Measurements from ENCODE around the gene OPTC.

The OPTC gene

GRCh38 chr1:203544485-203544884 lies 50.5 kb downstream of the OPTC start:
- Histone ChIP-seq H3K36me3 (no peaks in the 10 kb centered on the region), H3K4me1 (no peaks in the 10 kb centered on the region), H3K27me3 (no peaks in the 10 kb centered on the region), H3K9me3 (no peaks in the 10 kb centered on the region), H3K4me3 (ENCODE audit: low read depth, low read length) (no peak overlapping the region)
- TF ChIP-seq CTCF (IDR thresholded peaks at IDR 0.05; ENCODE audit: low read depth, low read length), result no peak
- DNase-seq, result no peak

DNA sequence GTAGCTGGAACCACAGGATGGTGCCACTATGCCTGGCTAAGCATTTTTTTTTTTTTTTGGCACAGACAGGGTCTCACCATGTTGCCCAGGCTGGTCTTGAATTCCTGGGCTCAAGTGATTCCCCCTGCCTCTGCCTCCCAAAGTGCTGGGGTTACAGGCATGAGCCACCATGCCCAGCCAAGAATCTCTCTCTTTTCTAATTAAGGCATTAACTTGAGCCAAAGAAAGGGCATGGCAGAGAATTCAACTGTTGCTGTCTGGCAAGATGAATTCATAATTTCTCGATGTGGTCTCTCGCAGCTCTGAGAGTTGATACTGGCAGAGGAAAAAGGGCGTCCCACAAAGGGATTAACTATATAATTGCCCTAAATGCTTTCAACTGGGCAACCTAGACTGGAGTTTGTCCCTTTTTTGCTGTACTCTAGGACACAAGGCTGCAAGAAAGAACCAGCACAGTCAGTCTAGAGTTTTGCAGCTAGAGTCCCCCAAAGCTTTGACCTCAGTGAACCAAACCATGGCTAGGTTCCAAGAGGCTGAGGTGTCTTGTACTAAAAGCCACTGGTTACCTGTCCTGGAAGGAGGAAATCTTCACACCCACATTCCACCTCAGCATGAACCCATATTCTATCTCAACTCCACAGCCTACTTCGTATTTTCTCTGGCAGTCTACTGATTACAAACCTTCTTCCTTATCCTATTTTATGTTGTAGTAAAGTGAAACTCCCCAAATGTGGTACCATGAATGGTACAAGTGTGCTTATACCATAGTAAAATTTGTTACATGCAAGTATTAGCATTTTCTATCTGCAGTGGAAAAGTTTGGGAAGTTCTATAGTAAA lies 51.2 kb downstream of the OPTC start:
- Histone ChIP-seq H3K4me1 (no peaks in the 10 kb centered on the region), H3K27me3 (no peaks in the 10 kb centered on the region), H3K4me3 (ENCODE audit: low read depth, low read length) (no peak overlapping the region), H3K9me3 (no peaks in the 10 kb centered on the region), H3K36me3 (no peaks in the 10 kb centered on the region)
- no peak for TF ChIP-seq CTCF (IDR thresholded peaks at IDR 0.05; ENCODE audit: low read depth, low read length)
- no peak for DNase-seq

GRCh38 chr1:203546274-203546673 lies 52.3 kb downstream of the OPTC start:
- Histone ChIP-seq H3K4me1 (no peaks in the 10 kb centered on the region), H3K4me3 (ENCODE audit: low read depth, low read length) (no peak overlapping the region), H3K27me3 (no peaks in the 10 kb centered on the region)

GRCh38 chr1:203547147-203547546 lies 53.2 kb downstream of the OPTC start:
- H3K9me3 ChIP-seq, result no peaks in the 10 kb centered on the region
- no peak overlapping the region for H3K4me3 ChIP-seq (ENCODE audit: low read depth, low read length)
- H3K27me3 ChIP-seq, result no peaks in the 10 kb centered on the region
- H3K4me1 ChIP-seq, result no peaks in the 10 kb centered on the region
- no peak for DNase-seq
- H3K36me3 ChIP-seq, result no peaks in the 10 kb centered on the region
- no peak for TF ChIP-seq CTCF (IDR thresholded peaks at IDR 0.05; ENCODE audit: low read depth, low read length)

More at GRCh38 chr1:203546274-203546673, 52.3 kb downstream of the OPTC start:
- no peaks in the 10 kb centered on the region for H3K9me3 ChIP-seq
- no peaks in the 10 kb centered on the region for H3K36me3 ChIP-seq
- DNase-seq, result no peak
- TF ChIP-seq CTCF (IDR thresholded peaks at IDR 0.05; ENCODE audit: low read depth, low read length), result no peak

DNA sequence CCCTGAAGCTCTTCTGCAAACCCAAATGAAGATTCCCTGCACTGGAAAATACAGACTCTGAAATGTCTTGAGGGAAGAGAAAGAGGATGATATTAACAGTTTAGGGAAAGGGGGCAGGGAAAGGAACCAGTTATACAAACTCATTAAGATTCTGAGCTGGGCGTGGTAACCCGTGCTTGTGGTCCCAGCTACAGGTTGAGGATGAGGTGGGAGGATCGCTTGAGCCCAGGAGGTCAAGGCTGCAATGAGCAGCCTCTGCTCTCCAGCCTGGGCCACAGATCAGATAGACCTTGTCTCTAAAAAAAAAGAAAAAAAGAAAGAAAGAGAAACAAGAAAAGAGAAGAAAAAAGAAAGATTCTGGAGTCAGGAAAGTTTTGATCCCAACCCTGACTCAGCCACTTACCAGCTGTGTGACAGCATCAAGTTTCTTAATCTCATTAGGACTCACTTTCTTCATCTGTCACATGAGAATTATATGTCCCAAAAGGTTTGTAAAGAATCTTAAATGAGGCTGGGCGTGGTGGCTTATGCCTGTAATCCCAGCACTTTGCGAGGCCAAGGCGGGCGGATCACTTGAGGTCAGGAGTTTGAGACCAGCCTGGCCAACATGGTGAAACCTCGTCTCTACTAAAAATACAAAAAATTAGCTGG lies 53.9 kb downstream of the OPTC start:
- Histone ChIP-seq H3K4me1 (no peaks in the 10 kb centered on the region), H3K27me3 (no peaks in the 10 kb centered on the region), H3K9me3 (no peaks in the 10 kb centered on the region), H3K4me3 (ENCODE audit: low read depth, low read length) (no peak overlapping the region), H3K36me3 (no peaks in the 10 kb centered on the region)
- DNase-seq, result no peak
- TF ChIP-seq CTCF (IDR thresholded peaks at IDR 0.05; ENCODE audit: low read depth, low read length), result no peak

DNA sequence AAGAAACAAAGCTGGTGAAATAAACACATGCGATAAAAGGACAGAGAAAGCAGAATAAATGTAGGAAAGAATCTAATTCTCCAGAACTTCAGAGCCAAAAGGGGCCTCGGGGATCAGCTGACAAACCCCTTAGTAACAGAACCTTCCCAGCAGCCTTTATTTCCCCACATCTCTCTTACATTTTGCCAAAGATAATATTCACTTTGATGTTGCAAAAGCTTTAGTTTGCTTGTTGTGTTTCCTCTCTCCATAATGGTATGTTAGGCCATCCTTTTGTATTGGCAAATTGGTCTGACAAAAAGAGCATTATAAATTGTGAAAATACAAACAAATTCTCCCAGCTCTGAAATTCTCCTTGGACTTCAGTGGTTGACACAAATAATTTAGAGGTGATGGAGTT lies 54.9 kb downstream of the OPTC start:
- H3K9me3 ChIP-seq, result no peaks in the 10 kb centered on the region
- TF ChIP-seq CTCF (IDR thresholded peaks at IDR 0.05; ENCODE audit: low read depth, low read length), result no peak
- H3K4me1 ChIP-seq, result no peaks in the 10 kb centered on the region
- no peaks in the 10 kb centered on the region for H3K27me3 ChIP-seq
- no peak for DNase-seq
- H3K36me3 ChIP-seq, result no peaks in the 10 kb centered on the region
- no peak overlapping the region for H3K4me3 ChIP-seq (ENCODE audit: low read depth, low read length)
